ENCODE data around the gene PANK2.
A peak's percentile ranks its signal among the peaks of the same experiment; 100 is the strongest.
"Not testable (repeated sequence)": the region's sequence is repeated elsewhere in the genome, so short reads cannot be mapped to it uniquely, and the experiment has no call there.

The PANK2 gene

GRCh38 chr20:3901028-3901705 lies 12.0 kb downstream of the PANK2 start:
- no peak for DNase-seq (ENCODE audit: low spot score)

GRCh38 chr20:3901706-3902440 lies 12.7 kb downstream of the PANK2 start:
- no peak for DNase-seq (ENCODE audit: low spot score)

- DNase-seq (ENCODE audit: low spot score), result no peak
Observed at GRCh38 chr20:3902446-3902845, 13.3 kb downstream of the PANK2 start.

GRCh38 chr20:3904224-3904623 lies 15.0 kb downstream of the PANK2 start:
- no peak for DNase-seq (ENCODE audit: low spot score)

- no peak for DNase-seq (ENCODE audit: low spot score)
Observed at GRCh38 chr20:3904857-3905256, 15.7 kb downstream of the PANK2 start.

GRCh38 chr20:3906744-3907721 lies 17.8 kb downstream of the PANK2 start:
- not testable (repeated sequence) for DNase-seq (ENCODE audit: low spot score)

GRCh38 chr20:3908667-3909066 lies 19.5 kb downstream of the PANK2 start:
- DNase-seq (ENCODE audit: low spot score), result no peak

GRCh38 chr20:3909952-3910366 lies 20.8 kb downstream of the PANK2 start:
- no peak for DNase-seq (ENCODE audit: low spot score)

- DNase-seq (ENCODE audit: low spot score), result no peak
Observed at GRCh38 chr20:3910853-3911252, 21.7 kb downstream of the PANK2 start.

- peak; percentile 49 for DNase-seq (ENCODE audit: low spot score)
Observed at GRCh38 chr20:3911956-3912355, 22.8 kb downstream of the PANK2 start.

GRCh38 chr20:3914446-3914845 lies 25.3 kb downstream of the PANK2 start:
- no peak for DNase-seq (ENCODE audit: low spot score)

GRCh38 chr20:3915691-3916090 lies 26.5 kb downstream of the PANK2 start:
- DNase-seq (ENCODE audit: low spot score), result no peak

- DNase-seq (ENCODE audit: low spot score), result no peak
Observed at GRCh38 chr20:3916364-3916763, 27.2 kb downstream of the PANK2 start.

GRCh38 chr20:3919352-3919751 lies 30.2 kb downstream of the PANK2 start:
- DNase-seq (ENCODE audit: low spot score), result no peak

- DNase-seq (ENCODE audit: low spot score), result no peak
Observed at GRCh38 chr20:3922223-3922982, 33.2 kb downstream of the PANK2 start.

- DNase-seq (ENCODE audit: low spot score), result no peak
Observed at GRCh38 chr20:3922983-3923339, 33.8 kb downstream of the PANK2 start.

- DNase-seq (ENCODE audit: low spot score), result no peak
Observed at GRCh38 chr20:3923818-3924217, 34.6 kb downstream of the PANK2 start.

- no peak for DNase-seq (ENCODE audit: low spot score)
Observed at GRCh38 chr20:3924304-3925112, 35.3 kb downstream of the PANK2 start.

GRCh38 chr20:3925113-3925695 lies 36.0 kb downstream of the PANK2 start:
- DNase-seq (ENCODE audit: low spot score), result no peak

- DNase-seq (ENCODE audit: low spot score), result no peak
Observed at GRCh38 chr20:3925899-3926638, 36.9 kb downstream of the PANK2 start.
